GM19324 (cell line): Measurements from ENCODE around the gene JKAMP.
"Not testable (repeated sequence)": the region's sequence is repeated elsewhere in the genome, so short reads cannot be mapped to it uniquely, and the experiment has no call there.

ENCODE experiments used
- ATAC-seq: cut with Tn5 transposase; IDR thresholded peaks from one replicate; pipeline ENCODE4 v1.9.1; 2021; ENCODE audit warnings: mild to moderate bottlenecking, moderate library complexity; ENCODE audit not compliant: unreplicated experiment, low FRiP score

The JKAMP gene, protein sequence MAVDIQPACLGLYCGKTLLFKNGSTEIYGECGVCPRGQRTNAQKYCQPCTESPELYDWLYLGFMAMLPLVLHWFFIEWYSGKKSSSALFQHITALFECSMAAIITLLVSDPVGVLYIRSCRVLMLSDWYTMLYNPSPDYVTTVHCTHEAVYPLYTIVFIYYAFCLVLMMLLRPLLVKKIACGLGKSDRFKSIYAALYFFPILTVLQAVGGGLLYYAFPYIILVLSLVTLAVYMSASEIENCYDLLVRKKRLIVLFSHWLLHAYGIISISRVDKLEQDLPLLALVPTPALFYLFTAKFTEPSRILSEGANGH

DNA sequence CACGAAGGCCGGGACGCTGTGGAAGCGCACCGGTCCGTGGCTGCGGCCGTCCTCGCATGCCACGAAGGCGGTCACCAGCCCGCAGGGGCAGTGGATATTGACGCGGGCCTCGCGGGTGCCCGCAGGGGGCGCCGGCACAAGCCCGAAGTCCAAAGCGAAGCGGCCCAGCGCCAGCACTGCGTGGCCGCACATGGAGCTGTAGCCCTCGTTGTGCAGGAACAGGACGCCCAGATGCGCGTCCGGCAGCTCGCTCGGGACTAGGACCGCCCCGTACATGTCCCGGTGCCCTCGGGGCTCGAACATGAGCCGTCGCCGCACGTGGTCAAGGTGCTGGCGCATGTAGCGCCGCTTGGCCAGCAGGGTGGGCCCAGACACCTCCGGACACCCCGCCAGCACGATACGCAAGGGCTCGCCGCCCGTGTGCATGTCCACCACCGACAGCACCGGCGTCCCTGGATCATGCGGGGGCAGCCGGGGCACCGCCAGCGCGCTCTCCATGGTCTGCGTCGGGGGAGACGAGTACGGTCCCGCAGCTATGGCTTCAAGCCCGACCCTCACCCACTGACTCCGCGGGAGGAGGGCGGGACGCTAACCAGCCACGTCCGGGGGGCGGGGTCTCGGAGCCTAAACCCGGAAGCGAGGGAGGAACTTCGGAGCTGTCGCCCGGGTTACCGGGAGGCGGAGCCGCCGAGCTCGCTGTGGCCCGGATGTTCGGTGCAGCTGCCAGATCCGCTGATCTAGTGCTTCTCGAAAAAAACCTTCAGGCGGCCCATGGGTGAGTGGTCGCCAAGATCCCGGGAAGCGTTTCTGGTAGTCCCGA lies at the start of gene JKAMP, which contains the start of gene L3HYPDH:
JKAMP (plus strand) TSS at position 699 of the 820 bp plus-strand sequence; CDS start at position 772, 73 bp downstream.
L3HYPDH (minus strand) TSS at position 590 of the 820 bp plus-strand sequence; CDS start at position 498, 92 bp downstream.
- ATAC-seq, result peak; percentile 92

DNA sequence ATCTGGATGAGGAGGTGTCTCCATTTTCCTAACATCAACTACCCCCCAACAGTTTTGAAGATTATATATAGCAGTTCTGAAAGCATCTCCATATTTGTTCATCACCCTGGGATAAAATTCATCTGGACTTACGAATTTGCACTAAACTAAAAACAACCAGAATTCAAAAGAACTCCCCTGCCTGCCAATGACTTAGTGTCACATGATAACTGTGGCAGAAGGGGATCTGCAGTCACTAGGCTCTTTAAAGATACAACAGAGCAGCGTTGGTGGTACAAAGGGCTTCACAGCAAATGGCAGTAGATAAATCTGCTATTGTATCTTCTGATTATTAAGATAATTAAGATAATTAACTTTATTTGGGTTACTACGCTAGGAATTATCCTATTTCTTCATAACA lies 49.2 kb upstream of the JKAMP start:
- no peak for ATAC-seq

DNA sequence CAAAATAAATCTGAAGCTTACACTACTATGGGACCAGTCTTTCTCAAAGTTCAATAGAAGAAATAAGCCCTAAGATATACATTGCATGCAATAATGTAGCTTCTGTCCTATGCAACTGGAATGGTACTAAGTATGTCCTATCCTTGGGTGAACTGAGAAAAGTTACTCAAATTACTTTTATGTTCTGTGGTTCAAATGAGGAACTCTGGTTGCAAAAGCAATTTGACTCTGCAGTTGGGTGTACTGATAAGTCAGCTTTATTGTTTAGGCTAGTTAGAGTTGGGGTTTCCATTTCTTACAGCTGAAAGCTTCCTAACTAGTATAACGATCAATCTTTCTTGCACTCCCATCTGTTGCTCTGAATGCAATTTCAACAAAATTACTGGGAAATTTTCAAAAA lies 48.3 kb upstream of the JKAMP start:
- no peak for ATAC-seq

DNA sequence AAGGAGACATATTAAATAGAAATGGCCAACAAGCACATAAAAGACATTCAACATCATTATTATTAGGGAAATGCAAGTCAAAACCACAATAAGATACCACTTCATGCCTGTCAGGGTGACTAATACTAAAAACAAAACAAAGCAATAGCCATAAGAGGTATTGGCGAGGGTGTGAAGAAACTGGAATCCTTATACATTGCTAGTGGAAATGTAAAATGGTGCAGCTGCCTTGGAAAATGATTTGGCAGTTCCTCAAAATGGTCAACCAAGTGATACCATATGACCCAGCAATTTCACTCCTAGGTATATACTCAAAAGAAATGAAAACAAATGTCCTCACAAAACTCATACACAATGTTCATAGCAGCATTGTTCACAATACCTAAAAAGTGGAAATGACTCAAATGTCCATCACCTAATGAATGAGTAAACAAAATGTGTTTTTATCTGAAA lies 46.1 kb upstream of the JKAMP start:
- no peak for ATAC-seq

DNA sequence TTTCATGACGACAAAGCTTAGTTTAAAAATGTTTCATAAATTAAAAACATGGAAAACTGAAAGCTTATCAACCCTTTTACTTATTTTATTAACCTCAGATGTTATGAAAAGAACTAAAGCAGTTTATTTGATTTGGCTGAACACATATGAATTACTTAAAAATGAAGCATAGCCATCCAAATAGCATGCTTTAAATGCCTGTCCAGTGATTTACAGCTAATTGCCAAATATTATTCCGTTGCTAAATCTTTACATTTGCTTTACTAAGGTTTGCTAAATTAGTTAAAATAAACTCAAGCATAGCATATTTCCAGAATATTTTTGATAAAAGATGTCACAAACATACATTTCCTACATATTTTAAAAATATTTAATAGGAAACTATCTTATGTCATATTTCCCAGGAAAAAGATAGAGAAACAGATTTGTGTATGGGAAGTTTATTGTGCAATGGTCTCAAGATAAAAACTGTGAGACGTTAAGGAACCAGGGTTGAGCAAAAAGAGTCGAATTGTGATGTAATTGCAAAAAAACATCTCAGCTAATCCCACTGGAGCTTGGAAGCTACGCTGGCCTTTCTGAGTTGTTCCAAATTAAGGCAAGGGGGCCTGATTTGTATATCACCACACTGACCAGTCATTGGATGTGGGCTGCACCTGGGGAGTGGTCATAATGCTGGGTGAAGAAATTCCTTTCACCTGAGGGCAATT lies 44.9 kb upstream of the JKAMP start:
- ATAC-seq, result no peak

DNA sequence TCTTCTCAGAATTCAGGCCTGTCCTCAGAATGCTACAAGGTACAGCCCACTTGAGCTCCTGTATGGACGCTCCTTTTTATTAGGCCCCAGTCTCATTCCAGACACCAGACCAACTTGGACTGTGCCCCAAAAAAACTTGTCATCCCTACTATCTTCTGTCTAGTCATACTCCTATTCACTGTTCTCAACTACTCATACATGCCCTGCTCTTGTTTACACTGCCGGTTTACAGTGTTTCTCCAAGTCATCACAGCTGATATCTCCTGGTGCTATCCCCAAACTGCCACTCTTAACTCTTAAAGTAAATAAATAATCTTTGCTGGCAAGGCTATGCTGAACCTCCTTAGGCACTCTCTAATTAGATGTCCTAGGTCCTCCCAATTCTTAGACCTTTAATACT lies 35.6 kb upstream of the JKAMP start:
- ATAC-seq, result not testable (repeated sequence)

DNA sequence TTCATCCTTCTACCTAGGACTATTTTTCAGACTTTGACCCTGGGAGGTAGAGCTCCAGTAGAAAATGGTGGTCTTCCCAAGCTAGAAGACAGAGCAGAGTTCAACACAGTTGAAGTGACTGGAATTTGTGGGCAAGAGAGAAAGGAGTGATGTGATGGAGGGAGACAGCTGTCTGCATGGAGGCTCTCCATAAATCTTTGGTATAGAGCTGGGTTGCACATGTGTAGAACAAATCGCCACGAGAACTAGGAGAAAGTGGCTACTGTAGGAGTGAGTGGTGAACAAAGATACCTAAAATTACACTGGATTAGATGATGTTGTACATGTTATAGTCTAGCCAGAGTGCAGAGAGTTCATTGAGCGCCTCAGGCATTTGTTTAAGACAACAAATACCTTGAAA lies 33.6 kb upstream of the JKAMP start:
- ATAC-seq, result no peak

DNA sequence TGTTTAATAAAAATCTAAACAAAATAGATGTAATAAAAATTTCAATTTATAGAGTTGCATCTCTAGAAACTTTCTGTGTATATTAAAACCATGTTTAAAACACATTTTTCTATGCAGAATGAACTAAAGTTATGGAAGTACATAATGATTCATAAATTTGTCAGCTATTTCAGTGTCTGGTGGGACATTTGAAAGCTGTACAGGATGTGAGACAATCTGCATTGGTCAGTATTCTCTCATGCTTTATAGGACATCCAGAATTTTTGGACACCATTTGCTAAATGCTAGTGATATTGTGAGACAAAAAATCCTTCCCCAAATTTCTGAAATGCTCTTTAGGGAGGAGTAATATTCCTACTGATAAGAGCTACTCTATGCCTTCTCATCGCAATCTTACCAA lies 32.5 kb upstream of the JKAMP start:
- no peak for ATAC-seq

DNA sequence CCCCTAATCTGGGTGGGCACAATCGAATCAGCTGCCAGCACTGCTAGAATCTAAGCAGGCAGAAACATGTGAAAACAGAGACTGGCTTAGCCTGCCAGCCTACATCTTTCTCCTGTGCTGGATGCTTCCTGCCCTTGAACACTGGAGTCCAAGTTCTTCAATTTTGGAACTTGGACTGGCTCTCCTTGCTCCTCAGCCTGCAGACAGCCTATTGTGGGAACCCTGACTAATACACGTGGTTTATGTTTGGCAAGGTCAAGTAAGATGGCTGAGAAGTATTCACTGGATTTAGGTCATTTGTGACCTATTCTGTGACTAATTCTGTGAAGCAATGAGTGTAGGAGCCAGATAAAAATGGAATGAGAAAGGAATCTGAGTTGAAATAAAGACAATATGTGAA lies 30.2 kb upstream of the JKAMP start:
- no peak for ATAC-seq

DNA sequence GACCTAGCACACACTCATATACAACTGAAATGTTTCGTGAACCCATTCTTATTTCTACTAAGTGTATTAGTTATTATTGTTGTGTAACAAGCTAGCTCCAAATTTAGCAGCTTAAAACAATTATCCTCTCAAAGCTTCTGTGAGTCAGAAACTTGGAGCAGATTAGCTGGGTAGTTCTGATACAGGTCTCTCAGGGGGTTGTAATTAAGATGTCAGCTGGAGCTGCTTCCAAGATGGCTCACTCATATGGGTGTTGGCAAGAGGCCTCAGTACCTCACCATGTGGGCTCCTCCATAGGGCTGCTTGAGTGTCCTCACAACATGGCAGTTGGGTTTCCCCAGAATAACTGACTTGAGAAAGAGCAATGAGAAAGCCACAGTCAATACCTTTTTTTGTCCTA lies 28.9 kb upstream of the JKAMP start:
- no peak for ATAC-seq

DNA sequence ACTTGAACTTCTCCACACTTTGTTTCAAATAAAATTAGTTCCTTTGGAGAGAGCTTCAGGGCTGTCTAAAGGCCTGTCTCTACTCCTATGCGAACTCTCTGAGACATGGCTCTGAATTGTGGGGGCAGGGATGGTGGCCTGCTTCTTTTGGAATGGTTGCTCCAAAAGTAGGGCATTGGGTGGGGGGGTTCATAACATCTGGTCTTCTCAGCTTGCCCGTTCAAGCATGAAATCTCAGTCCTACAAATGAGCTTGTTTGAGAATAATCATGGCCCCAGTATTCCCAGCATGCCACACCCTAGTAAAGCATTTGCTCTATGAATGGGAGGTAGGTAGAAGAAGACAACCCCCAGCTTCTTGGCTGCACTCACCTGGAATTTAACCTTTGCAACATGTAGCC lies 25.8 kb upstream of the JKAMP start:
- no peak for ATAC-seq

DNA sequence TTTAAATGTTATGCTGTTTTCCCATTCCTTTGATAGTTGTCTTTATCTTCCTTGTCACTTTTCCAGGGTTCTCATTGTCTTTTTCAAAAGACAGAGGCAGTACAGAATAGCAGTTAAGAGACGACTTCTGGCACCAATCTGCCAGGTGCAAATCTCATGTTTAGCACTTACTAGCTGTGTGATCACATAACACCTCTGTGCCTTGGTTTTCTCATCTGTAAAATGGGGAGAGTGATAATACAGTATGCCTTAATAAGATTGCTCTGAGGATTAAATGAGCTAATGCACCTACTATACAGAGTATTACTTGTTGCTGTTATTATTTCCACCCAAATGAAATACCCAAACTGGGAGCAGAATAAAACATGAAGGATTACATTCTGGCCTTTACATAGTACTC lies 23.9 kb upstream of the JKAMP start:
- no peak for ATAC-seq

DNA sequence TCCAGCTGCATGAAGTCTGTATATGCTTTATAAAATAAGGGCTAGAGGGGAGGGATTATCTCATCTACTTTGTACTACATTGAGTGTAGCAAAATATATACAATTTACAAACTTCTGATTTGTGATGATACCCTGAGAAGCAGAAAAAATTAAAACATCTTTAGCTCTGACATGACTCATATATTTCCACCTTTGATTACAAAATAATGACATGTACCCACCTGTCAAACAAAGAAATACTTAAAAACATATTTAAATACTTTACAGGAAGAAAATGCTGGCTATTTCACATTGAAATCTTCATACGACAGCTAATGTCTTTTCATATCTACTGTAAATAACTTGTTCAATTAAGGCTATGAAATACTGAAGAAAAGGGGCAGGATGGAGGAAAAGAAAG lies 22.4 kb upstream of the JKAMP start:
- ATAC-seq, result no peak

DNA sequence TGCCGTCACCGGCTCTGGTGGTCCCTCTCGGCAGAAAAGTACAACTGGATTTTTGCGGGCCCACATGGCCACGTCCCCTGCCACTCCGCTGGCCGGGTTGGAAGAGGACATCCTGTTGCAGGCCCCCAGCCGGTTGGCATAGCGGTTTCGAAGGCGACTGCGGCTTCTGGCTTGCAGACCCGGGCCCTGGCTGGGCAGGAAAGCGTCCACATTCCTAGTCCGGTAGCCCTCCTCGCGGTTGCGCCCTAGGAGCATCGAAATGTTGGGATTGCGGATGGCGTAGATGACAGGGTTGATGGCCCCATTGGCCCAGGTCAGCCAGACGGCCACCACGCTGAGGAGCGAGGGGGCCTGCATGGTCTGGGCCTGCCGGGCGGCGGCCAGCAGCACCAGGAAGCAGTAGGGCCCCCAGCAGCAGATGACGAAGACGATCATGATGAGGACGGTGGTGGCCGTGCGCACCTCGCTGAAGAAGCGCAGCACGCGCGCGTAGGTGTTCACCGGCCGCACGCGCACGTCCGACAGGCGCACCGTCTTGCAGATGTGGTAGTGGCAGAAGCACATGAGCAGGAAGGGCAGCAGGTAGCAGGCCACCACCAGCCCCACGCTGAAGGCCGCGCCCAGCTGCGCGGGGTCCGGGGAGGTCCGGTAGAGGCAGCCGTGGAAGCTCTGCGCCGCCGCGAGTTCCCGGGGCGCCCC lies 20.4 kb upstream of the JKAMP start:
- ATAC-seq, result no peak

DNA sequence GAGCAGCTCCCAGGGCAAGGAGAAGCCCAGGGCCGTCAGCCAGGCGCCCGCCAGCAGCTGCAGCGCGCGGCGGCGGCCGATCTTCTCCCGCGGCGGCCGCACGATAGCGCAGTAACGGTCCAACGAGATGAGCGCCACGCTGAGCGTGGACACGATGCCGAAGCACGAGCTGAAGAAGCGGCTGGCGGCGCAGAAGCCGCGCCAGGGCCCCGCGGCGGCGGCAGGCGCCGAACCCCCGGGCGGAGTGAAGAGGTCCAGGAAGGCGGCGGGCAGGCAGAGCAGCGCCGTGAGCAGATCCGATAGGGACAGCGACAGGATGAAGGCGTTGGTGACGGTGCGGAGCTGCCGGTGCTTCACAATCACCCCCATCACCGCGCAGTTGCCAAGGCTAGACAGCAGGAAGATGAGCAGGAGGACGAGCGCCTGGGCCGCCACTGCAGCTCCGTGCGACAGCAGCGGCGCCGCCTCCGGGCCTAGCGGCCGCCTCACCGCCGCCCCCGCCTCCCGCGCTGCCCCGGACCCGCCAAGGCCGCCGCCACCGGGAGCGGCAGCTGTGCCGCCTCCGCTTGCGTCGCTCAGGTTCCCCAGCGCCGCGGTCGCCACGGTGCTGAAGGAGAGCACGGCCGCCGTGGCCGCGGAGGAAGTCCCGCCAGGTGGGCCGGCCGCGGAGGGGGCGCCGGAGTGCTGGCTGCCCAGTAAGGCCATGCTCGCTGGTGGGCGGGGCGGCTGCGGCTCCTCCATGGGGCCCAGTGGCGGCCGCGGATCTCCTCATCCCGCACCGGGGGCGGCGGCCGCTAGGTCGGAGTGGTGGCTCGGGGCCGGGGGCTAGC lies 19.6 kb upstream of the JKAMP start:
- ATAC-seq, result peak; percentile 71

DNA sequence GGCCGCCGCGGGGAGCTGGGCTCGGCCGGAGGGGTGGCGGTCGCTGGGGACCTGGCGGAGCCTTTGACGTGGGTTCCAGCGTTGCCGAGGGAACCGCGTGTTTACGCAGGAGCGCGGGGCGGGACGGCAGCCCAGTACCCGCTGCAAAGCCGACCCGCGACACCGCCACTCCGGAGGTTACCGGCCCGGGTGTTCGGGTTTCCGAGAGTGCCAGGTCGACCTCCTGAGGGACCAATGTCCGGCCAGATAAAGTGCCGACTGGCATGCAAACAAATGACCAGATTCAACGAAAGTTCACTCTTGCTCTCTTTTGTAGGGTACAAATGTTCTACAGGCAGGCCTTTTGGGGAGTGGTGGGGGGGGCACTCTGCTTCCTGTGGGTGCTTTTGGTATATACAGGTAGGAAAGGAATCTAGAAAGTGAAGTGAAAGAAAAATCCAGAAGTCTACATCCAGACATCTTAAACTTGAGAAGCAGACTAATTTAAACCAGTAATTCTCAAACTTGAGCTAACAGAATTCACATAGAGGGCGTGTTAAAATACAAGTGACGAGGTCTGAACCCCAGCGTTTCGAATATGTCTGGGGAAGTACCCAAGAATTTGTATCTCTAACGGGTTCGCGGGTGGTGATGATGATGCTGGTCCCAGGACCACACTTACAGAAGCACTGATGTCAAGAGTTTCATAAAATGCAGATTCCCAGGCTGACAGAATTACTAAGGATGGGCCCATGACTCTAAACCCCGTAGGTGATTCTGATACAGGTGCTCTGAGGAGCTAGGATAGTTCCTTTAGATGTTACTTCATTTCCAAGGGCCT lies 18.8 kb upstream of the JKAMP start, which contains the start of gene GPR135:
GPR135 (minus strand) TSS at position 65 of the 820 bp plus-strand sequence. CDS start 154 bp downstream, outside the sequence.
- no peak for ATAC-seq

DNA sequence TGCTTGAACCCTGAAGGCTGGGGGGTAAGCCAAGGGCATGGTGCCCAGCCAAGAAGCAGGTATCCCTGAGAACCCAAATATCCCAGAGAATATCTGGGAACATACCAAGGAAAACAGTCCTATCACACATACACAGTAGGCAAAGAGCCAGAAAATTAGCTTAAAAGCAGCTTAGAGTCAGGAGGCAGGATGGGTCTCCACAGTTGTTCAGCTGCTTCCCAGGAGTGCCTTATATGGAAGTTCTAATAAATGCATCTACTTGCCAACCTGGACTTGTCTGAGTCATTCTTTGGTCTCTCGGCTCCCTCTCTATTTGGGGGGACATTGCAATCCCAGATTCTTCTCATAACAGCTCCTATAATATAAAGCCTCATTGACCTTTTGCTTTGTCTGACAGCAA lies 10.1 kb upstream of the JKAMP start:
- no peak for ATAC-seq

DNA sequence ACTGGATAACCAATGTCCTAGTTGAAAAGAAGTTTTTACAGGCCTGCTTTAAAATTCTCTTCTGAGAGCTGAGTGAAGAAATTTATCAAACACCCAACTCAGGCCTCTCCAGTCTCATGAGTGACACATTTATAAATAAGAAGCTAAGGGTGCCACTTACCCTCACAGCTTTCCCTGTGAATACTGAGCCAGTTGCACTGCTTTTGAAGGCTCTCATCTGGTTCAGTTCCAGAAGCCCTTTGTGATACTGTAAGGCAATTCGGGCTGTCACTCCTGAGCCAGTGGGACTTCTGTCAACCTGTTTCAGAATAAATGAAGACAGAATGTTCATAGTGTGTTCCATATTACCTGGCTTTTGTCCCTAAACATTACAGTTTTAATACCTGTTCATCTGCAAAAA lies 8.6 kb upstream of the JKAMP start:
- no peak for ATAC-seq

DNA sequence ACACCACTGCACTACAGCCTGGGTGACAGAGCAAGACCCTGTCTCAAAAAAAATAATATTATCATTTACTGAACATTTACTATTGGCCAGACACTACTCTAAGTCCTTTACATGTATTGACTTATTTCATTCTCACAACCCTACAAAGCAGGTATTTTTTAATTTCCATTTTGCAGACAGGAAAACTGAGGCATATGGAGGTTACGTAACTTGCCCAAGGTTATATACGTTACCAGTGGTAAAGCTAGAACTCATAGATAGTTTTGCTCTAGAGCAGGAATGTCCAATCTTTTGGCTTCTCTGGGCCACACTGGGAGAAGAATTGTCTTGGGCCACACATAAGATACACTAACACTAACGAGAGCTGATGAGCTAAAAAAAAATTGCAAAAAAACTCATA lies 5.8 kb upstream of the JKAMP start:
- ATAC-seq, result no peak
